Neural cell (in vitro differentiated cells): ENCODE results near the gene ZSWIM1. TPM values are rescaled to one million over a fixed set of nuclear protein-coding genes. Genes with fewer than 3 reads are reported as not detected.

Source experiments
- H2AFZ ChIP-seq: fragments of 200-600, 300-800 bp; sonication (generic), shearing (Covaris generic); 2 replicates; pipeline ENCODE4 v1.6.0; 2014; ENCODE audit warnings: low read depth, mild to moderate bottlenecking, antibody characterized with exemption, low read length, moderate library complexity
- H3F3A ChIP-seq: fragments of 200-600 bp; shearing (Covaris generic); 2 replicates; pipeline ENCODE4 v1.6.1; 2016; ENCODE audit warnings: mild to moderate bottlenecking, moderate library complexity, mixed read lengths, antibody characterized with exemption, low read length; ENCODE audit not compliant: insufficient read depth, poor library complexity, severe bottlenecking
- H3K27ac ChIP-seq: fragments of 200-600, 300-800 bp; sonication (generic), shearing (Covaris generic); 2 replicates; pipeline ENCODE4 v1.5.1; 2014; ENCODE audit warnings: mild to moderate bottlenecking, low read length, moderate library complexity
- H3K27me3 ChIP-seq: fragments of 300-800, 200-600 bp; sonication (generic), shearing (Covaris generic); 2 replicates; pipeline ENCODE4 v1.6.0; 2014; ENCODE audit warnings: mild to moderate bottlenecking, low read depth, low read length, moderate library complexity; ENCODE audit not compliant: insufficient read depth
- H3K36me3 ChIP-seq: fragments of 300-800, 200-600 bp; sonication (generic), shearing (Covaris generic); 2 replicates; pipeline ENCODE4 v1.5.1; 2014; ENCODE audit warnings: mild to moderate bottlenecking, antibody characterized with exemption, low read length, moderate library complexity; ENCODE audit not compliant: insufficient read depth
- H3K4me2 ChIP-seq: fragments of 300-800, 200-600 bp; sonication (generic), shearing (Covaris generic); 2 replicates; pipeline ENCODE4 v1.6.0; 2014; ENCODE audit warnings: mild to moderate bottlenecking, low read length
- H3K4me3 ChIP-seq: fragments of 300-800, 200-600 bp; sonication (generic), shearing (Covaris generic); 2 replicates; pipeline ENCODE4 v1.5.1; 2014; ENCODE audit warnings: mild to moderate bottlenecking, low read length, moderate library complexity
- H3K79me2 ChIP-seq: fragments of 200-600 bp; shearing (Covaris generic); replicated peaks from 2 replicates; pipeline ENCODE4 v1.6.0; 2014; ENCODE audit warnings: mild to moderate bottlenecking, low read length, moderate library complexity; ENCODE audit not compliant: insufficient read depth
- H3K9ac ChIP-seq: fragments of 300-800, 200-600 bp; sonication (generic), shearing (Covaris generic); 2 replicates; pipeline ENCODE4 v1.6.1; 2016; ENCODE audit warnings: mild to moderate bottlenecking, low read length, mixed read lengths
- H3K9me2 ChIP-seq: fragments of 200-600 bp; shearing (Covaris generic); 2 replicates; pipeline ENCODE4 v1.6.1; 2016; ENCODE audit warnings: mild to moderate bottlenecking, low read length, mixed read lengths; ENCODE audit not compliant: insufficient read depth
- H3K9me3 ChIP-seq: fragments of 200-600, 300-800 bp; sonication (generic), shearing (Covaris generic); 2 replicates; pipeline ENCODE4 v1.6.1; 2016; ENCODE audit warnings: mild to moderate bottlenecking, mixed run types, low read length, moderate library complexity, mixed read lengths
- H4K20me1 ChIP-seq: fragments of 200-600 bp; shearing (Covaris generic); 2 replicates; pipeline ENCODE4 v1.6.1; 2016; ENCODE audit warnings: mild to moderate bottlenecking, mixed run types; ENCODE audit not compliant: insufficient read depth
- EP300 ChIP-seq: fragments of 450-650 bp; conservative IDR thresholded peaks from 2 replicates; pipeline ENCODE4 v1.6.1; 2014; ENCODE audit warnings: antibody characterized with exemption, mild to moderate bottlenecking, moderate library complexity; ENCODE audit not compliant: poor library complexity, severe bottlenecking
- EZH2 ChIP-seq: fragments of 200-600, 300-800 bp; shearing (Covaris generic), sonication (generic); IDR thresholded peaks from 2 replicates; pipeline ENCODE4 v1.6.1; 2014; ENCODE audit warnings: antibody characterized with exemption, low read length, borderline replicate concordance, mild to moderate bottlenecking; ENCODE audit not compliant: insufficient read depth, poor library complexity, severe bottlenecking
- MXI1 ChIP-seq: fragments of 450-650 bp; conservative IDR thresholded peaks from 2 replicates; pipeline ENCODE4 v1.6.1; 2014; ENCODE audit warnings: antibody characterized with exemption, mild to moderate bottlenecking; ENCODE audit not compliant: poor library complexity, severe bottlenecking
- POLR2AphosphoS5 ChIP-seq: IDR thresholded peaks from 2 replicates; pipeline ENCODE4 v1.6.1; 2012
- RAD21 ChIP-seq: fragments of 450-650 bp; conservative IDR thresholded peaks from 2 replicates; pipeline ENCODE4 v1.6.1; 2014; ENCODE audit warnings: antibody characterized with exemption, mild to moderate bottlenecking, moderate library complexity
- SMC3 ChIP-seq: fragments of 450-650 bp; conservative IDR thresholded peaks from 2 replicates; pipeline ENCODE4 v1.6.1; 2014; ENCODE audit warnings: antibody characterized with exemption, mild to moderate bottlenecking, moderate library complexity; ENCODE audit not compliant: poor library complexity
- TAF1 ChIP-seq: IDR thresholded peaks from 2 replicates; pipeline ENCODE4 v1.6.1; 2012; ENCODE audit warnings: low read depth
- polyA plus RNA-seq: library from polyadenylated mRNA; depleted of rRNA; stranded (reverse); fragments of >200 nt; gene quantifications from 2 replicates; pipeline ENCODE4 v1.2.3, GENCODE V29; 2014
- TF ChIP-seq, protein P1 (sequence below): IDR thresholded peaks from 2 replicates; pipeline ENCODE4 v1.6.1; 2012; ENCODE audit warnings: borderline replicate concordance

Gene ZSWIM1
- polyA plus RNA-seq, 1 donor from 2014 or later: 3.3 TPM

- no peak for TF ChIP-seq EP300
- TF ChIP-seq TAF1: no peak
- TF ChIP-seq, protein P1, sequence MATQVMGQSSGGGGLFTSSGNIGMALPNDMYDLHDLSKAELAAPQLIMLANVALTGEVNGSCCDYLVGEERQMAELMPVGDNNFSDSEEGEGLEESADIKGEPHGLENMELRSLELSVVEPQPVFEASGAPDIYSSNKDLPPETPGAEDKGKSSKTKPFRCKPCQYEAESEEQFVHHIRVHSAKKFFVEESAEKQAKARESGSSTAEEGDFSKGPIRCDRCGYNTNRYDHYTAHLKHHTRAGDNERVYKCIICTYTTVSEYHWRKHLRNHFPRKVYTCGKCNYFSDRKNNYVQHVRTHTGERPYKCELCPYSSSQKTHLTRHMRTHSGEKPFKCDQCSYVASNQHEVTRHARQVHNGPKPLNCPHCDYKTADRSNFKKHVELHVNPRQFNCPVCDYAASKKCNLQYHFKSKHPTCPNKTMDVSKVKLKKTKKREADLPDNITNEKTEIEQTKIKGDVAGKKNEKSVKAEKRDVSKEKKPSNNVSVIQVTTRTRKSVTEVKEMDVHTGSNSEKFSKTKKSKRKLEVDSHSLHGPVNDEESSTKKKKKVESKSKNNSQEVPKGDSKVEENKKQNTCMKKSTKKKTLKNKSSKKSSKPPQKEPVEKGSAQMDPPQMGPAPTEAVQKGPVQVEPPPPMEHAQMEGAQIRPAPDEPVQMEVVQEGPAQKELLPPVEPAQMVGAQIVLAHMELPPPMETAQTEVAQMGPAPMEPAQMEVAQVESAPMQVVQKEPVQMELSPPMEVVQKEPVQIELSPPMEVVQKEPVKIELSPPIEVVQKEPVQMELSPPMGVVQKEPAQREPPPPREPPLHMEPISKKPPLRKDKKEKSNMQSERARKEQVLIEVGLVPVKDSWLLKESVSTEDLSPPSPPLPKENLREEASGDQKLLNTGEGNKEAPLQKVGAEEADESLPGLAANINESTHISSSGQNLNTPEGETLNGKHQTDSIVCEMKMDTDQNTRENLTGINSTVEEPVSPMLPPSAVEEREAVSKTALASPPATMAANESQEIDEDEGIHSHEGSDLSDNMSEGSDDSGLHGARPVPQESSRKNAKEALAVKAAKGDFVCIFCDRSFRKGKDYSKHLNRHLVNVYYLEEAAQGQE: no peak
- no peak for TF ChIP-seq SMC3
- no peak for TF ChIP-seq MXI1
- TF ChIP-seq RAD21: no peak
- no peak for TF ChIP-seq EZH2
- no peak for TF ChIP-seq POLR2AphosphoS5
- no peaks in the 10 kb centered on the region for H3K36me3 ChIP-seq
These were observed 13.8 kb downstream of the ZSWIM1 start for GRCh38 chr20:45894797-45895196.

GRCh38 chr20:45896641-45897161 is 15.7 kb downstream of the ZSWIM1 start:
- Histone ChIP-seq H3K36me3 (no peaks in the 10 kb centered on the region), H3K79me2 (no peaks in the 10 kb centered on the region), H3F3A (no peaks in the 10 kb centered on the region), H3K27ac (no peak overlapping the region), H4K20me1 (no peaks in the 10 kb centered on the region), H3K9ac (no peak overlapping the region), H3K4me3 (no peak overlapping the region), H3K9me3 (no peaks in the 10 kb centered on the region), H3K27me3 (no peaks in the 10 kb centered on the region), H3K9me2 (no peaks in the 10 kb centered on the region), H3K4me2 (no peak overlapping the region), H2AFZ (no peak overlapping the region)
- TF ChIP-seq EP300 (no peak), POLR2AphosphoS5 (no peak), EZH2 (no peak)
- TF ChIP-seq, protein P1: no peak

More at GRCh38 chr20:45894797-45895196, 13.8 kb downstream of the ZSWIM1 start:
- H3K79me2 ChIP-seq: no peaks in the 10 kb centered on the region
- no peaks in the 10 kb centered on the region for H3K9me3 ChIP-seq
- no peaks in the 10 kb centered on the region for H3K27me3 ChIP-seq
- H3K9ac ChIP-seq: no peak overlapping the region
- H3K4me2 ChIP-seq: no peak overlapping the region
- no peak overlapping the region for H3K27ac ChIP-seq
- no peaks in the 10 kb centered on the region for H3F3A ChIP-seq
- no peaks in the 10 kb centered on the region for H3K9me2 ChIP-seq
- no peak overlapping the region for H2AFZ ChIP-seq
- no peaks in the 10 kb centered on the region for H4K20me1 ChIP-seq
- H3K4me3 ChIP-seq: no peak overlapping the region
